Neural cell (in vitro differentiated cells): Measurements from ENCODE around the gene ACTA2. TPM values are rescaled to one million over a fixed set of nuclear protein-coding genes. Genes with fewer than 3 reads are reported as not detected.

Source experiments
- H2AFZ ChIP-seq: fragments of 200-600, 300-800 bp; sonication (generic), shearing (Covaris generic); 2 replicates; pipeline ENCODE4 v1.6.0; 2014; ENCODE audit warnings: low read depth, mild to moderate bottlenecking, antibody characterized with exemption, low read length, moderate library complexity
- H3F3A ChIP-seq: fragments of 200-600 bp; shearing (Covaris generic); 2 replicates; pipeline ENCODE4 v1.6.1; 2016; ENCODE audit warnings: mild to moderate bottlenecking, moderate library complexity, mixed read lengths, antibody characterized with exemption, low read length; ENCODE audit not compliant: insufficient read depth, poor library complexity, severe bottlenecking
- H3K27ac ChIP-seq: fragments of 200-600, 300-800 bp; sonication (generic), shearing (Covaris generic); 2 replicates; pipeline ENCODE4 v1.5.1; 2014; ENCODE audit warnings: mild to moderate bottlenecking, low read length, moderate library complexity
- H3K27me3 ChIP-seq: fragments of 300-800, 200-600 bp; sonication (generic), shearing (Covaris generic); 2 replicates; pipeline ENCODE4 v1.6.0; 2014; ENCODE audit warnings: mild to moderate bottlenecking, low read depth, low read length, moderate library complexity; ENCODE audit not compliant: insufficient read depth
- H3K36me3 ChIP-seq: fragments of 300-800, 200-600 bp; sonication (generic), shearing (Covaris generic); 2 replicates; pipeline ENCODE4 v1.5.1; 2014; ENCODE audit warnings: mild to moderate bottlenecking, antibody characterized with exemption, low read length, moderate library complexity; ENCODE audit not compliant: insufficient read depth
- H3K4me2 ChIP-seq: fragments of 300-800, 200-600 bp; sonication (generic), shearing (Covaris generic); 2 replicates; pipeline ENCODE4 v1.6.0; 2014; ENCODE audit warnings: mild to moderate bottlenecking, low read length
- H3K4me3 ChIP-seq: fragments of 300-800, 200-600 bp; sonication (generic), shearing (Covaris generic); 2 replicates; pipeline ENCODE4 v1.5.1; 2014; ENCODE audit warnings: mild to moderate bottlenecking, low read length, moderate library complexity
- H3K79me2 ChIP-seq: fragments of 200-600 bp; shearing (Covaris generic); replicated peaks from 2 replicates; pipeline ENCODE4 v1.6.0; 2014; ENCODE audit warnings: mild to moderate bottlenecking, low read length, moderate library complexity; ENCODE audit not compliant: insufficient read depth
- H3K9ac ChIP-seq: fragments of 300-800, 200-600 bp; sonication (generic), shearing (Covaris generic); 2 replicates; pipeline ENCODE4 v1.6.1; 2016; ENCODE audit warnings: mild to moderate bottlenecking, low read length, mixed read lengths
- H3K9me2 ChIP-seq: fragments of 200-600 bp; shearing (Covaris generic); 2 replicates; pipeline ENCODE4 v1.6.1; 2016; ENCODE audit warnings: mild to moderate bottlenecking, low read length, mixed read lengths; ENCODE audit not compliant: insufficient read depth
- H3K9me3 ChIP-seq: fragments of 200-600, 300-800 bp; sonication (generic), shearing (Covaris generic); 2 replicates; pipeline ENCODE4 v1.6.1; 2016; ENCODE audit warnings: mild to moderate bottlenecking, mixed run types, low read length, moderate library complexity, mixed read lengths
- H4K20me1 ChIP-seq: fragments of 200-600 bp; shearing (Covaris generic); 2 replicates; pipeline ENCODE4 v1.6.1; 2016; ENCODE audit warnings: mild to moderate bottlenecking, mixed run types; ENCODE audit not compliant: insufficient read depth
- CTCF ChIP-seq: fragments of 450-650 bp; IDR thresholded peaks from 2 replicates; pipeline ENCODE4 v1.5.1; 2014; ENCODE audit warnings: antibody characterized with exemption, mild to moderate bottlenecking, moderate library complexity; ENCODE audit not compliant: poor library complexity, severe bottlenecking
- EP300 ChIP-seq: fragments of 450-650 bp; conservative IDR thresholded peaks from 2 replicates; pipeline ENCODE4 v1.6.1; 2014; ENCODE audit warnings: antibody characterized with exemption, mild to moderate bottlenecking, moderate library complexity; ENCODE audit not compliant: poor library complexity, severe bottlenecking
- EZH2 ChIP-seq: fragments of 200-600, 300-800 bp; shearing (Covaris generic), sonication (generic); IDR thresholded peaks from 2 replicates; pipeline ENCODE4 v1.6.1; 2014; ENCODE audit warnings: antibody characterized with exemption, low read length, borderline replicate concordance, mild to moderate bottlenecking; ENCODE audit not compliant: insufficient read depth, poor library complexity, severe bottlenecking
- MXI1 ChIP-seq: fragments of 450-650 bp; conservative IDR thresholded peaks from 2 replicates; pipeline ENCODE4 v1.6.1; 2014; ENCODE audit warnings: antibody characterized with exemption, mild to moderate bottlenecking; ENCODE audit not compliant: poor library complexity, severe bottlenecking
- POLR2AphosphoS5 ChIP-seq: IDR thresholded peaks from 2 replicates; pipeline ENCODE4 v1.6.1; 2012
- RAD21 ChIP-seq: fragments of 450-650 bp; conservative IDR thresholded peaks from 2 replicates; pipeline ENCODE4 v1.6.1; 2014; ENCODE audit warnings: antibody characterized with exemption, mild to moderate bottlenecking, moderate library complexity
- REST ChIP-seq: IDR thresholded peaks from 2 replicates; pipeline ENCODE4 v1.6.1; 2012; ENCODE audit warnings: borderline replicate concordance
- SMC3 ChIP-seq: fragments of 450-650 bp; conservative IDR thresholded peaks from 2 replicates; pipeline ENCODE4 v1.6.1; 2014; ENCODE audit warnings: antibody characterized with exemption, mild to moderate bottlenecking, moderate library complexity; ENCODE audit not compliant: poor library complexity
- TAF1 ChIP-seq: IDR thresholded peaks from 2 replicates; pipeline ENCODE4 v1.6.1; 2012; ENCODE audit warnings: low read depth
- polyA plus RNA-seq: library from polyadenylated mRNA; depleted of rRNA; stranded (reverse); fragments of >200 nt; gene quantifications from 2 replicates; pipeline ENCODE4 v1.2.3, GENCODE V29; 2014

The ACTA2 gene
- polyA plus RNA-seq, 1 donor from 2014 or later, result 0.53 TPM

- Histone ChIP-seq H4K20me1 (no peaks in the 10 kb centered on the region), H3K79me2 (no peaks in the 10 kb centered on the region), H3K27ac (no peak overlapping the region), H3K27me3 (no peaks in the 10 kb centered on the region), H3K4me3 (no peak overlapping the region), H3K36me3 (no peaks in the 10 kb centered on the region), H3K9me3 (no peaks in the 10 kb centered on the region), H2AFZ (no peak overlapping the region), H3K9ac (no peak overlapping the region), H3F3A (no peaks in the 10 kb centered on the region), H3K4me2 (no peak overlapping the region), H3K9me2 (no peaks in the 10 kb centered on the region)
- TF ChIP-seq TAF1 (no peak), EZH2 (no peak), REST (no peak), MXI1 (no peak), SMC3 (no peak), CTCF (no peak), POLR2AphosphoS5 (no peak), RAD21 (no peak), EP300 (no peak)
These were observed 27.7 kb upstream of the ACTA2 start for GRCh38 chr10:88980247-88980646.

- Histone ChIP-seq H3F3A (no peaks in the 10 kb centered on the region), H3K27me3 (no peaks in the 10 kb centered on the region), H3K4me2 (no peak overlapping the region), H3K4me3 (no peak overlapping the region), H3K27ac (no peak overlapping the region), H2AFZ (no peak overlapping the region), H3K9me3 (no peaks in the 10 kb centered on the region), H3K9ac (no peak overlapping the region), H3K79me2 (no peaks in the 10 kb centered on the region), H3K36me3 (no peaks in the 10 kb centered on the region), H4K20me1 (no peaks in the 10 kb centered on the region), H3K9me2 (no peaks in the 10 kb centered on the region)
- TF ChIP-seq EZH2 (no peak), EP300 (no peak), MXI1 (no peak), CTCF (no peak), POLR2AphosphoS5 (no peak), RAD21 (no peak), TAF1 (no peak), REST (no peak), SMC3 (no peak)
These were observed 27.0 kb upstream of the ACTA2 start for GRCh38 chr10:88979603-88980002.
